HG03103 (cell line): Measurements from ENCODE around the gene NXPH2.
"Not testable (repeated sequence)": the region's sequence is repeated elsewhere in the genome, so short reads cannot be mapped to it uniquely, and the experiment has no call there.

Source experiments
- ATAC-seq: cut with Tn5 transposase; IDR thresholded peaks from one replicate; pipeline ENCODE4 v1.9.1; 2021; ENCODE audit warnings: low read depth; ENCODE audit not compliant: unreplicated experiment

The NXPH2 gene

DNA sequence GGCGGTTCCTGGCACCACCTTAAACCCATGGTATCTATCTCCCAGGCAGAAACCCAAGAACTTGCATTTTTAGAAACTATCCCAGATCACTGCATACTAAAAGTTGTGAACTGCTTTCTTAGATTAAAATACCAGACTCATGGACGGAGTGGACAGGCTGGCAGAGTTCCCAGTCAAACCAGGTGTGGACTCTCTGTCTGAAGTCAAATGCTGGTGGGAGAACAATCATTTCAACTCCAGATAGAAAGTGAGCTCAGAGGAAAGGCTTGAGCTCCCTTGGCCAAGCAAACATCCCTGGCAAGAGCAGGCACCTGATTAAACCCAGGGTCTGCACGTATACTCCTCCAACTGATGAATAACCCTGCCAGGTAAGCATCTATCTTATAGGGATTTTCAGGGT, 19.5 kb downstream of the NXPH2 start:
- no peak for ATAC-seq

DNA sequence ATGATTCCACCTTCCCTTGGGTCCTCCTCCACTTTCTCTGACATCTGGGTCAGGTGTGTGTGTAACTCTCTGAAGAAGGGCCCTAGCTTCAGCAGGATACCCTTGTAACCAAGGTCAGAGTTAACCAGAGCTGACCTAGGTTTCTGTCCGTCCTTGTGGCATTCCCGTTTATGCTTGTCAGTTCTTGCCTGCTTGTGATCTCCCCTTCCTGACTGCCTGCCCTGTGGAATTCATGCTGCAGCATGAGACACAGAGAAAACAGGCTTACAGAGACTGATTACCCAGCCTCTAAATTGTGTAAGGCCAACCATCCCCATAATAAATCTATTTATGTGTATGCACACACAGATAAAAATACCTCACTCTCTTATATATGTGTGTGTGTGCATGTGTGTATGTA, 22.8 kb downstream of the NXPH2 start:
- no peak for ATAC-seq

DNA sequence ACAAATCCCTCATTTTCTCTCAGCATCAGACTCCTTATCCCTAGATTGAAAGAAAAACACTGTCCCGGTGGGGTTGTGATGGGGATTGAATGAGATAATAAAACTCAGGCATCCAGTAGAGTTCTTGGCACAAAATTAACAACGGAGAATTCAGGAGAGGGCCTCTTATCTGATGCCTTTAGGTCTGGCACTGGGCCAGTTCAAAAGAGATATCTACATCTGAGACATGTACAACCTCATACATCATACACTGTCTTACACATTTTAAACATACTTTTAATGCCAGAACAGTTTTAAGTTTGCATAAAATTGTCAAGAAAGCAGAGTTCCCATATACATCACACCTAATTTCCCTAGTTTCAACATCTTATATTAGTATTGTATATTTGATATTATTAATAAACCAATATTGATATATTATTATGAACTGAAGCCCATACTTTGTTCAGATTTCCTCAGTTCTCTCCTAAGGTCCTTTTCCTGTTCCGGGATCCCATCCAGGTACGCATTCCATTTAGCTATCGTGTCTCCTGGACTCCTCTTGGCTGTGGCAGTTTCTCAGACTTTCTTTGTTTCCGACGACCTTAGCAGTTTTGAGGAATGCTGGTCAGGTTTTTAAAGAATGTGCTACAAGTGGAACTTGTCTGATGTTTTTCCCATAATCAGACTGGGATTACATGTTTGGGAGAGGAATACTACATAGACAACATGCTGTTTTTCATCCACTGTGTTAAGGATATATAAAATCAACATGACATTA, 27.8 kb downstream of the NXPH2 start:
- no peak for ATAC-seq

DNA sequence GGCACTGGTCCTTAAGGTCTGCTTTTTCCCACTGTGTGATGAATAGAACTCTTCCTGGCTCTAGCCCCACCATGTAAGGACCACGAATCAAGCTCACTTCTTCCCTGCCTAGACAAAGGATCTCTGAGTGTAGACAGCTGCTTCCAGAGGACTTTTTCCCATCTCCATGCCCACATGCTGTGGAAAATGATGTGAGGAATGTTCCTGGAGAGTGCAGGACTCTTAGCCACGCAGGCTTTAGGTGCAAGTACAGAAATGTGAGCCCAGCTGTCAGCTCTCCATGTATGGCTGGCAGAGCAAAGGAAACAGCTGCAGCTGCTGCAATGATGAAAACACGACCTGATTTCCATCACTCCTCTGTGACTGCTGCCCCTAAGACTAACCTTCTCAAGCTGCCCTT, 35.5 kb downstream of the NXPH2 start:
- no peak for ATAC-seq

DNA sequence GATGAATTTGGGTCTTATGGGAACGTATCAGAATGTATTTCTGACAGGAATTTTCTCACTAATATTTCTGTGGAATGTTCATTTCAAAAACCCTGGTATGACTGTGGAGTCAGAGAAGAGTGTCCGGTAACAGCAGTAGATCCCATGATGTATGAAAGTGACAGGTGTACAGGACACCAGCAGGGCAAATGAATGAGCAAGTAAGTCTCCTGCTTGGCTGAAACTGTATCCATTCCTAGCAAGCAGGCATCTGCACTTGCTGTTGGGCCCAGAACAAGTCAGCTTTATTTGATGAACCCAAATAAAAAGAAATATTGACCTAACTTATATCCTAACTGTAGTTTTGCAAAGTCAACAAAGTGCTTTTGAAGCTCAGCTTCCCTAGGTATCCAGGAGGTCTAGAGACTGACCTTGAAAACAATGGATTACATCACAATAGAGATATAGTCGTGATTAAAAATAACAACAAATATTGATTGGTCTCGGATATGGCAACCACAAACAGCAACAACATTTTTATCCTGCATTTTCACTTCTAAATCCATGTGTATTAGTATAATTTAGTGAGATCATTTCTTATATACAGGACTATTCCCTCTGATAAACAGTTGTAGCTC, 37.6 kb downstream of the NXPH2 start:
- no peak for ATAC-seq

DNA sequence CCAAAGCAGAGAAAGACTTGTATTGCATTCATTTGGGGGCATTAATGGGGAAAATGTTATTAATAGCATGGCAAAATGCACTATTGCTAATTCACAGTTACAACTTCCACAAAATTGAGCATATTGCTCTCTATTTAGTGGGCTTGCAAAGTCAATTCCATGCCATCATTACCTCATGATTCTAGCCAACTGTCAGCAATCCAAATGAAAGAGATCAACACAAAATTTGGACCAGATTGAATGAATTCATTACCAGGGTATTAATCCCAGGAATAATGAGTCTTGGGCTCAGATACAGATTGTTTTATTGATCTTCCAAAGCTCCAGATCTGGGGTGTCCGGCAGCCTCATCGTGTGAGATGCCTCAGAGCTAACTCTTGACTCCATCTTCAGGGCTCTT, 38.3 kb downstream of the NXPH2 start:
- ATAC-seq, result no peak

DNA sequence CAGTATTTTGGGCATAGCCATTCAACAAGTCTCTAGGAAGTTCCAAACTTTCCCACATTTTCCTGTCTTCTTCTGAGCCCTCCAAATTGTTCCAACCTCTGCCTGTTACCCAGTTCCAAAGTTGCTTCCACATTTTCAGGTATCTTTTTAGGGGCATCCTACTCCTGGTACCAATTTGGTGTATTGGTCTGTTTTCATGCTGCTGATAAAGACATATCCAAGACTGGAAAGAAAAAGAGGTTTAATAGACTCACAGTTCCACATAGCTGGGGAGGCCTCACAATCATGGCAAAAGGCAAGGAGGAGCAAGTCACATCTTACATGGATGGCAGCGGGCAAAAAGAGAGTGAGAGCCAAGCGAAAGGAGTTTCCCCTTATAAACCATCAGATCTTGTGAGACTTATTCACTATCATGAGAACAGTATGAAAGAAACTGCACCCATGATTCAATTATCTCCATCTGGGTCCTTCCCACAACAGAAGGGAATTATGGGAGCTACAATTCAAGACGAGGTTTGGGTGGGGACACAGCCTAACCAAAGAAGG, 43.1 kb downstream of the NXPH2 start:
- ATAC-seq, result not testable (repeated sequence)

DNA sequence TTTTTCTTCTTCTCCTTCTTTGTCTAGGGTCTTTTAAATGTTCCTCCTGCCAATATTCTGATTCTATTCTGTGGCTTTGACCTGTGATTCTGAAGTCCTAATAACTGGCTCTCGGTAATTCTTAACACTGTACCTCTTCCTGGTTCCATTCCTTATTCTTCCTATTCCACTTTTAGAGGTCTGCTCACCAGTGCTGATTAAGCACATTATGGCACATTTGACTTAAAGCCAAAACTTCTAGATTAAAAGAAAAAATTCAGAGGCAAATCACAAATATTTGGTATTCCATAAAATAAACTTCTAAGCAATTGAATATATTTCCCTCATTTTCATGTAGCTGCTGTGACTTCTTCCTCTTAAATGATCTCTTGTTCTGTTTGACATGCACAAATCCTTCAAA, 47.5 kb downstream of the NXPH2 start:
- no peak for ATAC-seq

DNA sequence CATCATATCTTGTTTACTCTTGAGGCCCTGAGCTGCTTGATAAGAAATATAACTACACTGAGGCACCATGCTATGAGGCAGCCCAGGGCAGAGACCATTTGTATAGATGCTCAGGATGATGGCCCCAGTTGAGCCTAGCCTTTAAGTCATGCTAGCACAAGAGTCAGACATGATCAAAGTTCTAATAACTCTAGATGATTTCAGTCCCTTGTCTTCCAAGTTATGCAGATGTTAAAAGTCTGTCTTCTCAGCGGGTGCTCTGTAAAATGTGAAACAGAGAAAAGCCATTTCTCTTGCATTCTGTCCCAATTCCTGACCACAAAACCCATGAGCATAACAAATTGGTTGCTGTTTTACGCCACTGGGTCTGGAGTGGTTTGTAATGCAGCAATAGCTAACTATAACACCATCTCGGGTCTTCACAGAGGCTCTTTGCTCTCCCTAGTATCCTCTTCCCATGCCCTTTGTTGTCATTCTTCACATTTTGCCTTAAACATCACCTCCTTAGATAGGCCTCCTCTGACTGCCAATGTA, 49.6 kb downstream of the NXPH2 start:
- ATAC-seq, result no peak

DNA sequence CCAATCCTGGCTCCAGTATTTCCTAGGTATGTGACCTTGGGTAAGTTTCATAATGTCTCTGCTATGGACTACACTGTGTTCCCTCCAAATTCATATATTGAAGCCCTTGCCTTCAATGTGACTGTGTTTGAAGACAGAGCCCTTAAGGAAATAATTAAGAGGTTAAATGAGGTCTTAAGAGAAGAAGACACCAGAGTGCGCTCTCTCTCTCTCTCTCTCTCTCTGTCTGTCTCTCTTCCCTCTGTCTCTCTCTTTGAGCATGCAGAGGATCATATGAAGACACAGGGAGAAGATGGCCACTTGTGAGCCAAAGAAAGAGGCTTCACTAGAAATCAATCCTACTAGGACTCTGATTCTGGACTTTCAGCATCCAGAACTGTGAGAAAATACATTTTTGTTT, 52.2 kb downstream of the NXPH2 start:
- no peak for ATAC-seq

DNA sequence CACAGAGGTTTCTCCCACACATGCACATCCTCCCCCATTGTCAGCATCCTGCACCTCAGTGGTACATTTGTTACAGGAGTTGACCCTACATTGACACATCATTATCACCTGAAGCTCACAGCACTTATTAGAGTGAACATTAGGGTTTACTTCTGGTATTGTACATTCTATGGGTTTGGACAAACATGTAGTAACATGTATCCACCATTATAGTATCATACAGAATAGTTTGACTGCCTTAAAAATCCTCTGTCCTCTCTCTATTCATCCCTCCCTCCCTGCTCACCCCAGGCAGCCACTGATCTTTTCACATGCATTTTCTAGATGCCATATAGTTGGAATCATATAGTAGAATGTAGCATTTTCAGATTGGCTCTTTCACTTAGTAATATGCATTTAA, 53.5 kb downstream of the NXPH2 start:
- ATAC-seq, result no peak

DNA sequence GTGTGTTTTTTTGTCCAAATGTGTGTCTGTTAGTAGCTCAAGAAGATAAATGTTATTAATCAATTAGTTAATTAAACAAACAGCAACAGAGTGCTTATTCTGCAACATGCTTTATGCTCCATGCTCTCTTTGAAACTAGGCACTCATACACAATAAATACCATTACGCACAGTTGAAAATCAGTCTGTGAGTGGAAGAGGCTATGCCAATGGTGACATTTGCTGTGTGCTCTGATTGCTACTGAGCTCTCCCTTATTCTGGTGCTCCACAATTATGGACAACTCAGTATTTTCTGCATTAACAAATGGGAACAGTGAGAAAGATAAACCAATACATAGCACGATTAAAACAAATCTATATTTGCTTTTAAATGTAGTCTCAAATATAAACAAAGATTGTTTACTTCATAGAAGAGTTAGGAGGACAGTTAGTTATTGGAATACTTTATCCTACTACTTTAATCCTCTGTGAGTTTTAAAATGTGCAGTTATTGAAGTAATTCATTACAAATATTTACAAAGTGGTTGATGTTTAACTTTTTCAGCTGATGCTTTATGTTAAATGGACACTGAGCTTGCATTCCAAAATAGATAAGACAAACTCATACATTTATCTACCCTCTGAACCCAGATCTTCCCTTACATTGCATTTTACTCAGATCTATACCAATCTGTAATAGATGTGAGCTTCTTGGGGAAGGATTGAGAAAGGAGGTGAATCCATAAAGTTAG, 55.3 kb downstream of the NXPH2 start:
- no peak for ATAC-seq

DNA sequence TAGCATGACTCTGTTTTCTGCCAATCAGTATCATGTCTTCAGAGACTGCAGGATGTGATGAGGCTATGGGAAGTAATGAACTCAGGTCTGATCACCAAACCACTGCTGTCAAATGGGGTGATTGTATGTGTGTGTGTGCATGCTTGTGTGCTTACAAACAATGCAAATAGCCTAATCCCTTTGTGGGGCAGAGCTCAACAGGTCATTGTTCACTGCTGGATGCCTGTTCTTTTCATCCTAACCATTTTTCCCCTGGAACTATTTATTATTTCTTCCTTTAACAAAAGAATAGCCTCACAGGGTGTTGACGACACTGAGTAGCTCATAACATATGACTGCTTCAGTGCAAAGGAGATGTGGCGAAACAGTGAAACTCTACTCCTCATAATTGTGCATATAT, 55.9 kb downstream of the NXPH2 start:
- no peak for ATAC-seq

DNA sequence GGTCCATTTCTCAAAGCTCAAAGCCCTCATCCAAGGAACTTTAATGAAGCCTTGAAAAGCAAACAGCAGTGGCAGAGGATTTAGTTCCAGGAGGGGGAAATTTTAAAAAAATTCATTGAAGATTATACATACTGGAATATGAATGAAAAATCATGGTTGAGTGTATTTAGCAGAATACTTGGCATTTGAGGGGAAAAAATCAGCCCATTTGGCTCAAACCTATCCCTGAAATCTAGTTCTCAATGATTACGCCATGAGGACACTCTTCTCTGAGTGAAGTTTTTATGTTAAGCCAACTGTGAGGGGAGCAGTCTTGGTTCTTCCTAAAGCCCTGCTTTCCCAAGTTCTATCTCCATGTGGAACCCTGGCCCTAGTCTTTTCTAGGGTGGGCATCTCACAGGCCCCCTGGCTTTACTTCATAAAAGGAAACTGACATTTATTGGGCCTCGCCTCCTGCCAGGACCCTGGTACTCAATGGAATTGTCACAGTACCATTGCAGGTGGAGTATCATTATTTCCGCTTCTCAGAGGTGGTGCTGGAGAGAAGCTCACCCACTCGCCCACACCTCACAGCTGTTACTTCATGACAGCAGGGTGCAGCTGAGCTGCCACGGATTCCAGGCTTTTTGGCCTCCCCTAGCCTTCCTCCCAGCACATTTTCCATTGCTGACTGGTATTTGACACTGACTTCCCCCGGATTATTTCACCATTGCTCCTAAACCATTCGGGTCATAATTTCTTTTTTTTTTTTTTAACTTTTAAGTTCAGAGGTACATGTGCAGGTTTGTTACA, 56.8 kb downstream of the NXPH2 start:
- no peak for ATAC-seq

DNA sequence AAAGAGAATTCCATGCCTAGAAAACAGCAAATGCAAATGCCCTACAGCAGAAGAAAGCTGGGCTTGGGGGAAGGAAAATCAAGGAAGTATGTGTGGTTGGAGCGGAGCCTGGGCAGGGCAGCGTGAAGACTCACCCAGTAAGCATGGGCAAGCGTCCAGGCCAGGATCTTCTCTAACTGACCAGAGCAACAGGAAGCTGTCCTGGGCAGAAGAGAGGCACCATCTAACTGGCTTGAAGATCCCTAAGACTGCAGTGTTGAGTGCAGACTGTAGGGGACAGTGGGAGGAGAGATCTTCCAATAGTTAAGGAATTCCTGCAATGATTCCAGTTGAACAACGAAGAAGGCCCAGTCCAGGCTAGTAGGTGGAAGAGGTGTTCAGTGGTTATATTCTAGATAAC, 57.9 kb downstream of the NXPH2 start:
- ATAC-seq, result no peak

DNA sequence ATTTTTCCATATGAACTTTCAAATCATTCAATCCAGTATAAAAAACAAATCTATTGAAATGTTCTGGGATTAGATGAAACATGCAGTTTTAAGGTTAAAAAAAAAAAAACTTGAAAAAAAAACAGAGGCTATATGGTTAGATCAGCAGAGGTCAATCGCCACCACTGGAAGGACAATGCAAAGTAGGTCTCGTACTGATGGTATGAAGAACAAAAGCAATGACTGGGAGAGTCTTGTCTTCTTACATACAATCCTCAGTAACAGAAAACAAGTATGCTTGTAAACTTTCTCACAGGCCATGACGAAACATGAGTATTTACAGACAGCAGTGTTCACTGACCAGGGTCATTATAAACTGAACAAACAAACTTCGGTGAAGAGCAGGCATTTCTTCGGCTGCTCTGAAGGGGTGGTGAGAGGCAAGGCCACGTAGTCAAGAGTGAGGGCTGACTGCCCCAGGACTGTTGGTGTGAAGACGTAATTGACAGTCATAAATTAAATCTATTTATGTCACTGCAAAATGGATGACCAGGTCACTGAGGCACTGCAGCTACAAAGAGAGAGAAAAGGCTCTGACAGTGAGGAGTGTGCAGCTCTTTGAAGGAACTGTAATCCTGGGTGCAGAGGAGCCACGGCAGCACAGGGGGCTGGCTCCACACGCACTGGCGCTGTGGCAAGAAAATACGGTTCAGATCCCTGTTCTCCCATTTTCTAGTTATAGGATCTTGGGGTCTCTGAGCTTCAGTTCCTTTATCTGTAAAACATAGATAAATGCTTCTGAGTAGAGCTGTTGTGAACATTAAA, 60.0 kb downstream of the NXPH2 start:
- ATAC-seq, result no peak

DNA sequence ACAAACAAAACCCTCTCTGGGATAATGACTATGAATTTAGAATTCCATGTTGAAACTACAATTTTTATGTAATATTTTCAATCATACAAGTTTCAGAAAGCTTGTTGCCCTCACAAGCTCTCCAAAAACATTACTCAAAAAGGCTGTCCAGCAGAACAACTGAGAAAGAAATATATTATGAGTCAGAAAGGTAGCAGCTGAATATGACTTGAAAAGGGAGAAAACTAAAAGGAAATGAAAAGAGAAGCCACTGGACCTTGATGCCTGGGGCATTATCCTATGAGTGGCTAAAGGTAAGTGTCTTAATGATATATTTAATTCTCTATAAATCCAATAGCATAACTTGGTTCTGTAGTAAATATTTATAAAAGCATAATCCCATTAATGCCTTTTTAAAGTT, 61.8 kb downstream of the NXPH2 start:
- no peak for ATAC-seq

DNA sequence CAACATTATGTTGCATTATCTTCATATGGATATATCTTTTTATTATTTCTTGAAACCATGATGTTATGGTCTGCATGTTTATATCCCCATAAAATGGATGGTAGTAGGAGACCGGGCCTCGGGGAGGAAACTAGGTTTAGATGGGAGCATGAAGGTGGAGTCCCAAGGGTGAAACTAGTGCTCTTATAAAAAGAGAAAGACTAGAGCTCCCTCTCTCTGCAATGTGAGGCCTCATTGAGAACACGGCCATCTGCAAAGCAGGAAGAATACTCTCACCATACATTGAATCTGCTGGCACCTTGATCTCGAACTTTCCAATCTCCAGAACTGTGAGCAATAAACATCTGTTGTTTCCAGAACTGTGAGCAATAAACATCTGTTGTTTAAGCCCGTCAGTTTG, 64.0 kb downstream of the NXPH2 start:
- no peak for ATAC-seq

DNA sequence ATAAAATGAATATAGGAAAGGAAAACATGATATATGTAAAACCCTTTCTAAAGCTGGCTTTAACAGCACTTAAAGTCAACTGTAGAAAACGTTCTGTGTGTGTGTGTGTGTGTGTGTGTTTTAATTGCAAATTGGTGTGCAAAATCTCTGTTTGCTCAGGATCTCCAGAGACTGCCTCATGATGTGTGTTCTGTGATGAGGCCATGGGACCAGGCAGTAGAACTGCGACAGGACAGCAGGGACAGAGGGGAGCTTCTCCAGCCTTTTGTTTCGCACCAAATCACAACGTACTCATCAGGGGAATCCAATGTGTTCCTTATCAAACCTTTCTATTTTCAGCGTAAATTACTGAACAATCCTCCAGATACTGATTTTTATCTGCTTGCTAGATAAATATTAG, 66.7 kb downstream of the NXPH2 start:
- no peak for ATAC-seq

DNA sequence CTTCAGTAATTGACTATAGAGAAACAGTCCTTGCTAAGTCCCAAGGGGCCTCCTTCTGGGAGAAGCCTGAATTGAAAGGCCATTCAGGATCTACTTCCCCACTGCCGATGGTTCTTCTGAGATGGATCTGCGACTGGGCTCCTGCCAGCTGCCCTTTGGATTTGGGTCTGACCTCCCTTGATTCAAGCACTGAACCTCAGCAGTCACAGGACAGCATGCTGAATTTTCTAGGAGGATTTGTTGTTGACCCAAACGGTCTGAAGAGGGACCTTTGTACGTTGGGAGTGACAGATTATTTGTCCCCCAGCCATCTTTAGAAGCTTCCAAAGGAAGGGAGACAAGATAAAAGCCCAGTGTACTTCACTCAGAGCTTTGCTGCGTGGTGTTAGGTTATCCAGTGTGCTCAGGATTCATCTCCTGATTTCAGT, 67.1 kb downstream of the NXPH2 start:
- no peak for ATAC-seq
